Vagina (tissue), 2 donors: ENCODE data around the gene CEP128. TPM values are rescaled to one million over a fixed set of nuclear protein-coding genes. Genes with fewer than 3 reads are reported as not detected.
A peak's percentile ranks its signal among the peaks of the same experiment; 100 is the strongest.

Experiments used
- DNase-seq, 2 donors: peaks; one replicate each; pipeline ENCODE4 v3.0.0-alpha.2; 2017; ENCODE audit errors: extremely low spot score in 2 of 2
- H3K27ac ChIP-seq: fragments of 200-600 bp; sonication (generic); one replicate; pipeline ENCODE4 v1.5.1; 2019
- H3K27me3 ChIP-seq: fragments of 200-600 bp; sonication (generic); one replicate; pipeline ENCODE4 v1.5.1; 2019
- H3K36me3 ChIP-seq, 2 donors: fragments of 200-600 bp; sonication (generic); one replicate each; pipeline ENCODE4 v1.5.1; 2017 to 2019
- H3K4me1 ChIP-seq: fragments of 200-600 bp; sonication (generic); one replicate; pipeline ENCODE4 v1.5.1; 2019
- H3K4me3 ChIP-seq, 2 donors: fragments of 200-600 bp; sonication (generic); 1 replicate in 1 of 2; 2 replicates in 1 of 2; pipeline ENCODE4 v1.5.1; 2016 to 2019
- H3K9me3 ChIP-seq: fragments of 200-600 bp; sonication (generic); one replicate; pipeline ENCODE4 v1.5.1; 2019
- POLR2A ChIP-seq, 2 donors: fragments of 450-650 bp; IDR thresholded peaks; one replicate each; pipeline ENCODE4 v1.6.1; 2017; ENCODE audit warnings: antibody characterized with exemption in 2 of 2, mild to moderate bottlenecking in 2 of 2, moderate library complexity in 2 of 2
- POLR2AphosphoS5 ChIP-seq, 2 donors: sonication (generic); formaldehyde crosslinking; IDR thresholded peaks; one replicate each; pipeline ENCODE4 v1.9.0; 2017; ENCODE audit warnings: antibody characterized with exemption in 2 of 2, mild to moderate bottlenecking in 2 of 2, low read depth in 1 of 2; ENCODE audit not compliant: insufficient read depth in 1 of 2
- intact Hi-C: fragments of 100-400 bp; cut with DNase I; formaldehyde crosslinking; loops from one replicate; pipeline ENCODE4 v1.15.1; 2023
- total RNA-seq: library from RNA; depleted of rRNA; stranded (reverse); fragments of >200 nt; gene quantifications from one replicate; pipeline ENCODE4 v1.2.3, GENCODE V29; 2016
- TF ChIP-seq, protein P1 (sequence below), 3 experiments: fragments of 450-650 bp in 2 of 3; fragments of 200-600 bp in 1 of 3; sonication (generic) in 1 of 3; IDR thresholded peaks; one replicate each; pipeline ENCODE4 v1.5.1; 2017 to 2019; ENCODE audit warnings: antibody characterized with exemption in 3 of 3, mild to moderate bottlenecking in 2 of 3, moderate library complexity in 2 of 3

The CEP128 gene
- total RNA-seq, 1 donor from 2014 or later: 6.6 TPM

DNA sequence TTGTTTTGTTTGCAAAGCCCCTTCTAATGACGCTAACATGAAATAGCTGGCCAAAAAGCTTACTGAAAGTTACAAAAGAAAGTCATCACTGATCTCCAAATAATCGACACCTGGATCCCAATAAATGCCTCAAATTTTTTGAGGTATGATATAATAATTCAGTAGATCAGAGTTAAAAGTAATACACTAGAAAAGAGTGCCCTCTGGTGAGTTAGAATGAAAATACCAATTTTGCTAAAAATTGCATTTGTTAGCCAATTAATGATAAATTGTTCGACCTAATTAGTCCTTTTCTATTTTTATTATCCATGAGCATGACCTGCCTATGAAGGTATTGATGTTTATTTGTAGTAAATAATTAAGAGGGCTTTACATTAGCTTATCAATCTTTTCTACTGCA is 78.6 kb downstream of the CEP128 start:
- TF ChIP-seq POLR2AphosphoS5 (IDR thresholded peaks at IDR 0.05; ENCODE audit: insufficient read depth in 1 of 2, low read depth in 1 of 2): no peak
- no peak for TF ChIP-seq POLR2A (IDR thresholded peaks at IDR 0.05)
- TF ChIP-seq, protein P1, sequence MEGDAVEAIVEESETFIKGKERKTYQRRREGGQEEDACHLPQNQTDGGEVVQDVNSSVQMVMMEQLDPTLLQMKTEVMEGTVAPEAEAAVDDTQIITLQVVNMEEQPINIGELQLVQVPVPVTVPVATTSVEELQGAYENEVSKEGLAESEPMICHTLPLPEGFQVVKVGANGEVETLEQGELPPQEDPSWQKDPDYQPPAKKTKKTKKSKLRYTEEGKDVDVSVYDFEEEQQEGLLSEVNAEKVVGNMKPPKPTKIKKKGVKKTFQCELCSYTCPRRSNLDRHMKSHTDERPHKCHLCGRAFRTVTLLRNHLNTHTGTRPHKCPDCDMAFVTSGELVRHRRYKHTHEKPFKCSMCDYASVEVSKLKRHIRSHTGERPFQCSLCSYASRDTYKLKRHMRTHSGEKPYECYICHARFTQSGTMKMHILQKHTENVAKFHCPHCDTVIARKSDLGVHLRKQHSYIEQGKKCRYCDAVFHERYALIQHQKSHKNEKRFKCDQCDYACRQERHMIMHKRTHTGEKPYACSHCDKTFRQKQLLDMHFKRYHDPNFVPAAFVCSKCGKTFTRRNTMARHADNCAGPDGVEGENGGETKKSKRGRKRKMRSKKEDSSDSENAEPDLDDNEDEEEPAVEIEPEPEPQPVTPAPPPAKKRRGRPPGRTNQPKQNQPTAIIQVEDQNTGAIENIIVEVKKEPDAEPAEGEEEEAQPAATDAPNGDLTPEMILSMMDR (IDR thresholded peaks at IDR 0.05): no peak
- peaks cover 3% of the 10 kb centered on the region for H3K9me3 ChIP-seq
- H3K4me3 ChIP-seq: no peak overlapping the region
- H3K27me3 ChIP-seq: no peaks in the 10 kb centered on the region
- no peaks in the 10 kb centered on the region for H3K4me1 ChIP-seq
- no peak for DNase-seq
- H3K36me3 ChIP-seq: no peaks in the 10 kb centered on the region
- H3K27ac ChIP-seq: no peak overlapping the region
- intact Hi-C loops: no loop called here

DNA sequence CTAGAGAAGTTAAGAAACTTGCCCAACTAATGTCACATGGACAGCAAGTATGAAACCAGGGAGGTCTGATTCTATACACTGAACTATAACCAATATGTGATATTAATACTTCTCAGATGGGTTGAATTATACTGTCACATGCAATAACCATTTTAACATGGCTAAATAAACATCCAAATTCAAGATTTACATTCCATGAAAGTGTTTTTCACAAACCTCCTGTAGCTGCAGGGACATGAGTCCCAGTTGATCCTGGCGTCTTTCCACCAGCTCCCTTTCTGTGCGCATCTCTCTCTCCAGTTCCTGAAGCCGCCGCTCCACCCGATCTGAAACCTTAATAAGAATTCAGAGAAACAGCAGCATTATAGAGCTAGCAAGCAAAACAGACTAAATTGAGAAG is 79.0 kb downstream of the CEP128 start:
- no peak for DNase-seq
- intact Hi-C loops: no loop called here
- Histone ChIP-seq H3K27me3 (no peaks in the 10 kb centered on the region), H3K9me3 (no peaks in the 10 kb centered on the region), H3K4me1 (no peaks in the 10 kb centered on the region), H3K4me3 (no peak overlapping the region), H3K36me3 (no peaks in the 10 kb centered on the region), H3K27ac (no peak overlapping the region)
- TF ChIP-seq POLR2A (IDR thresholded peaks at IDR 0.05): no peak
- TF ChIP-seq, protein P1 (IDR thresholded peaks at IDR 0.05): no peak
- TF ChIP-seq POLR2AphosphoS5 (IDR thresholded peaks at IDR 0.05; ENCODE audit: insufficient read depth in 1 of 2, low read depth in 1 of 2): no peak

DNA sequence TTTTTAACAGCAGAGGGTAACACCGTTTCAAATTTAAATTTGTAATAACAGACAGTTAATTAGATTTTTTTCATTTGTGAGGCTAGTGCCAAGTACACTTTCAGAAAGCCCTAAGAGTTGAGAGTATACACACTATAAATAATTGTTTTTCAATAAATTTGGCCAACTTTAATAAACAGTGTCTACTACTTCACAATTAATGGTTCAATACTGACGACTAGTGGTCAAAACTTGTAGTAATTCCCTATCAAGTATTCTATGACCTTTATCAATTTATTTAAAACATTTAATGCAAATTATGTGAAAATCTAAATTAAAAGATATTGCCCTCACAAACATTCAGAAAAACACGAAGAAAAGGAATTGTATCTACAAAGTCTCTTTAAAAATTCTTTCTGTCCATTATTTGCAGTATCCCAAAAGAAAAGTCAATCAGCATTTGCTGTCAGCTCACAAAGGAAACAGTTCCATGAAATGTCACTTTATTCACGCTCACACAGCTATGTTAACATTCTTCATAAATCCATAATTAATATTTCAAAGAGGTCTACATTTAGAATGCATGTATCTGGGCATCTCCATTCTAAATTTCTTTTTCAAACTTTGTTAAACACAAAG is 91.2 kb downstream of the CEP128 start:
- TF ChIP-seq, protein P1 (IDR thresholded peaks at IDR 0.05): peak; percentile 21 to 71 (median 42)
- no peak for TF ChIP-seq POLR2AphosphoS5 (IDR thresholded peaks at IDR 0.05; ENCODE audit: insufficient read depth in 1 of 2, low read depth in 1 of 2)
- Histone ChIP-seq H3K9me3 (no peaks in the 10 kb centered on the region), H3K4me3 (no peak overlapping the region), H3K27ac (no peak overlapping the region), H3K36me3 (no peaks in the 10 kb centered on the region), H3K4me1 (no peaks in the 10 kb centered on the region), H3K27me3 (no peaks in the 10 kb centered on the region)
- intact Hi-C loops: no loop called here
- DNase-seq: no peak

DNA sequence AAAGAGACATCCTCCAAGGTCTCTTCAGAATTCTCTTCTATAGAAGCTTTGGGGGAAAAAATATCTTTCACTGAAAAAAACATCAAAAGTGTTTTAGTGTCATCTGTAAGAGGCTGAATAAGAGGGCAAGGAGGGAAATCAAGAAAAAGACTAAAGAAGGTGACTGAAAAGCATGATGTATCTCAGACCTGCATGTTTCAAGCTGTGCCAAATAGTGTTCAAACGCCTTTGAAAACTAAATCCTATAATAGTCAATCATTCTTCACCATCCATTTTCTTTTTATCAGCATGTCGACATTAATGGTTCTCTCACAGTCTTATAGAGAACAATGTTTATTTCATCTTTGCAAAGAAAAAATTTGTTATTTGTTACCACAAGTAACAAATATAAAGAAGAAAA is 94.5 kb downstream of the CEP128 start:
- TF ChIP-seq, protein P1 (IDR thresholded peaks at IDR 0.05): no peak
- TF ChIP-seq POLR2A (IDR thresholded peaks at IDR 0.05): no peak
- no peak for TF ChIP-seq POLR2AphosphoS5 (IDR thresholded peaks at IDR 0.05; ENCODE audit: insufficient read depth in 1 of 2, low read depth in 1 of 2)
- H3K4me1 ChIP-seq: no peaks in the 10 kb centered on the region

DNA sequence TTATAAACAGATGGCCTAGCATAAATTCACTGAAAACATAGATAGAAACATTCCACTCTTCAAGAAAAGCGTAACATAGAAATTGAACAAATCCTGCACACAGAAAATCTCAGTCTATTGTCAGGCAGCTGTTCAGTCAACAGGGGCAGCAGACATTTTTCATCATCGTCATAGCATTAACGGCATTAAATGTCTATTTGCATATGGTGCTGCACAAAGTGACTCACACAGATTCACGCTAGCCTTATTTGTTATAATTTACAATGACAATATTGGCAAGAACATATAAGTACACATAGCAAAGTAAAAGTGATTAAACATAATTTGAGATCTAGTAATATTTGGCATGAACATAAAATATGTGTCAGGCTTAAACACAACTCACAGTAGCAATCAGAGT is 95.7 kb downstream of the CEP128 start:
- Histone ChIP-seq H3K4me3 (no peak overlapping the region), H3K4me1 (no peaks in the 10 kb centered on the region), H3K27ac (no peak overlapping the region), H3K9me3 (no peaks in the 10 kb centered on the region), H3K27me3 (no peaks in the 10 kb centered on the region), H3K36me3 (no peaks in the 10 kb centered on the region)
- intact Hi-C loops: loop anchor here (5.0 kb wide), 1 partner anchor 1879 kb away; no protein-coding TSS in a partner anchor
- TF ChIP-seq, protein P1 (IDR thresholded peaks at IDR 0.05): no peak
- TF ChIP-seq POLR2A (IDR thresholded peaks at IDR 0.05) (no peak), POLR2AphosphoS5 (IDR thresholded peaks at IDR 0.05; ENCODE audit: insufficient read depth in 1 of 2, low read depth in 1 of 2) (no peak)
- no peak for DNase-seq

More for the DNA sequence above, 94.5 kb downstream of the CEP128 start:
- no peak overlapping the region for H3K27ac ChIP-seq
- no peaks in the 10 kb centered on the region for H3K9me3 ChIP-seq
- DNase-seq: no peak
- H3K27me3 ChIP-seq: no peaks in the 10 kb centered on the region
- H3K36me3 ChIP-seq: no peaks in the 10 kb centered on the region
- intact Hi-C loops: loop anchor here (5.0 kb wide), 1 partner anchor 1880 kb away; no protein-coding TSS in a partner anchor
- no peak overlapping the region for H3K4me3 ChIP-seq
